ENCODE measurements around the gene REXO1. TPM values are rescaled to one million over a fixed set of nuclear protein-coding genes. Genes with fewer than 3 reads are reported as not detected.
A peak's percentile ranks its signal among the peaks of the same experiment; 100 is the strongest.

The REXO1 gene
- total RNA-seq, 3 donors from 2014 or later (not counting 1 experiment from before 2014, with no cell fraction given) = 90.7 to 91.7 (median 91.5) TPM

GRCh38 chr19:1884719-1885334 lies 36.5 kb upstream of the REXO1 start:
- peak in 2 of 3 donors; percentile 1 to 2 for ATAC-seq
- WGBS (ENCODE audit: insufficient coverage) = under 1% methylated on average over 56 of the region's 56 CpGs

GRCh38 chr19:1884291-1884718 lies 36.0 kb upstream of the REXO1 start:
- 2% methylated on average over 11 of the region's 11 CpGs for WGBS (ENCODE audit: insufficient coverage)
- TF ChIP-seq CTCF (IDR thresholded peaks at IDR 0.05) = no peak
- Histone ChIP-seq H3K27me3 (ENCODE audit: control insufficient read depth, insufficient read depth, low read length) (no peaks in the 10 kb centered on the region), H3K36me3 (ENCODE audit: control insufficient read depth, insufficient read depth, low read length) (peaks cover 16% of the 10 kb centered on the region), H3K4me3 (ENCODE audit: low read length) (peak overlapping the region; percentile 99), H3K27ac (ENCODE audit: low read length) (peak overlapping the region; percentile 99), H3K4me1 (ENCODE audit: control insufficient read depth, insufficient read depth, low read length) (peaks cover 54% of the 10 kb centered on the region), H3K9me3 (ENCODE audit: control insufficient read depth, insufficient read depth, low read length) (no peaks in the 10 kb centered on the region)
- Mint-ChIP-seq H3K27ac (peak overlapping the region; percentile 97 to 99), H3K4me1 (peaks cover 41 to 43% of the 10 kb centered on the region in 2 donors), H3K36me3 (peaks cover 20% of the 10 kb centered on the region), H3K4me3 (peak overlapping the region; percentile 100), H3K9me3 (no peaks in the 10 kb centered on the region), H3K27me3 (ENCODE audit: low read depth in 2 of 2) (no peaks in the 10 kb centered on the region)
- DNase-seq (peak; percentile 74 to 76), ATAC-seq (peak; percentile 23 to 46 (median 27))
- intact Hi-C loops (cut with micrococcal nuclease) = loop anchor here (1.0 to 5.0 kb wide), 3 partner anchors 8 to 203 kb away; partner anchors contain the start of genes ADAT3 and SCAMP4

More at GRCh38 chr19:1884719-1885334, 36.5 kb upstream of the REXO1 start:
- H3K27me3 Mint-ChIP-seq (ENCODE audit: low read depth in 2 of 2) = no peaks in the 10 kb centered on the region
- Histone ChIP-seq H3K4me3 (ENCODE audit: low read length) (peak overlapping the region; percentile 99), H3K4me1 (ENCODE audit: control insufficient read depth, insufficient read depth, low read length) (peaks cover 54% of the 10 kb centered on the region), H3K27ac (ENCODE audit: low read length) (peak overlapping the region; percentile 99), H3K9me3 (ENCODE audit: control insufficient read depth, insufficient read depth, low read length) (no peaks in the 10 kb centered on the region), H3K36me3 (ENCODE audit: control insufficient read depth, insufficient read depth, low read length) (peaks cover 16% of the 10 kb centered on the region), H3K27me3 (ENCODE audit: control insufficient read depth, insufficient read depth, low read length) (no peaks in the 10 kb centered on the region)
- TF ChIP-seq CTCF (IDR thresholded peaks at IDR 0.05) = no peak
- peak overlapping the region; percentile 100 for H3K4me3 Mint-ChIP-seq
- intact Hi-C loops (cut with micrococcal nuclease) = loop anchor here (1.0 to 5.0 kb wide), 3 partner anchors 9 to 202 kb away; partner anchors contain the start of genes ADAT3 and SCAMP4
- no peaks in the 10 kb centered on the region for H3K9me3 Mint-ChIP-seq
- peak overlapping the region; percentile 97 to 99 for H3K27ac Mint-ChIP-seq
- peaks cover 20% of the 10 kb centered on the region for H3K36me3 Mint-ChIP-seq
- peaks cover 40 to 43% of the 10 kb centered on the region in 2 donors for H3K4me1 Mint-ChIP-seq
- DNase-seq = peak in 1 of 2 donors; percentile 41

- no peaks in the 10 kb centered on the region for H3K27me3 Mint-ChIP-seq (ENCODE audit: low read depth in 2 of 2)
- TF ChIP-seq CTCF (IDR thresholded peaks at IDR 0.05) = no peak
- peaks cover 54% of the 10 kb centered on the region for H3K4me1 ChIP-seq (ENCODE audit: control insufficient read depth, insufficient read depth, low read length)
- peaks cover 20% of the 10 kb centered on the region for H3K36me3 Mint-ChIP-seq
- H3K9me3 ChIP-seq (ENCODE audit: control insufficient read depth, insufficient read depth, low read length) = no peaks in the 10 kb centered on the region
- H3K4me1 Mint-ChIP-seq = peaks cover 42 to 44% of the 10 kb centered on the region in 2 donors
- ATAC-seq = peak in 1 of 3 donors; percentile 2
- no peaks in the 10 kb centered on the region for H3K27me3 ChIP-seq (ENCODE audit: control insufficient read depth, insufficient read depth, low read length)
- H3K36me3 ChIP-seq (ENCODE audit: control insufficient read depth, insufficient read depth, low read length) = peaks cover 16% of the 10 kb centered on the region
- peak overlapping the region; percentile 99 for H3K27ac ChIP-seq (ENCODE audit: low read length)
- H3K4me3 ChIP-seq (ENCODE audit: low read length) = peak overlapping the region; percentile 99
- WGBS (ENCODE audit: insufficient coverage) = 23% methylated on average over 8 of the region's 8 CpGs
- no peaks in the 10 kb centered on the region for H3K9me3 Mint-ChIP-seq
- peak in 1 of 2 donors; percentile 60 for DNase-seq
- intact Hi-C loops (cut with micrococcal nuclease) = loop anchor here (1.0 to 5.0 kb wide), 3 partner anchors 7 to 204 kb away; partner anchors contain the start of genes ADAT3 and SCAMP4
- peak overlapping the region; percentile 97 to 99 for H3K27ac Mint-ChIP-seq
- peak overlapping the region; percentile 100 for H3K4me3 Mint-ChIP-seq
These were observed 35.5 kb upstream of the REXO1 start for GRCh38 chr19:1883784-1884183.
